Suppressor macrophage treated with lipopolysaccharide for 4 hours (primary cell): ENCODE data around the gene RAB31.

ENCODE experiments used
- DNase-seq: peaks from one replicate; pipeline ENCODE4 v3.0.0-alpha.2; 2020

RAB31 gene

DNA sequence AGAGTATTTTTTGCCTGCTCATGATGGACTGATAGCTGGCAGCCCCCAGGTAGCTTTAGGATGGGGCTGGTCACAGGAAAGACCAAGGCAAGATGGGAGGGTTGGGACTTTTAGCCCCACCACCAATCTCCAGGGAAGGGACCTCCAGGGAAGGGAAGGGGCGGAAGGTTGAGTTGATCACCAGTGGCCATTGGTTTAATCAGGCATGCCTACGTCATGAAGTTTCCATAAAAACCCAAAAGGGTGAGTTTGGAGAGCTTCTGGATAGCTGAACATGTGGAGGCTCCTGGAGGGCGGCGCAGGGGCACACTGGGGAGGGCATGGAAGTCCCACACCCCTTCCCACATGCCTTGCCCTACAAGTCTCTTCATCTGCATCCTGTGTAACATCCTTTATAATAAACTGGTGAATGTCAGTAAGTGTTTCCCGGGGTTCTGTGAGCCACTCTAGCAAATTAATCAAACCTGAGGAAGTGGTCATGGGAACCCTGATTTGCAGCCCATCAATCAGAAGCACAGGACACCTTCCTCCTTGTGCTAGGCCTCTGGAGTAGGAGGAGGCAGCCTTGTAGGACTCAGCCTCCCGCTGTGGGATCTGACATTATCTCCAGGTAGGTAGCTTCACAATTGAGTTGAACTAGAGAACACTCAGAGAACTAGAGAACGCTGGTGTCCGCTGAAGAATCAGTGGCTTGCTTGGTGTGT is 30.3 kb downstream of the RAB31 start:
- DNase-seq = no peak

DNA sequence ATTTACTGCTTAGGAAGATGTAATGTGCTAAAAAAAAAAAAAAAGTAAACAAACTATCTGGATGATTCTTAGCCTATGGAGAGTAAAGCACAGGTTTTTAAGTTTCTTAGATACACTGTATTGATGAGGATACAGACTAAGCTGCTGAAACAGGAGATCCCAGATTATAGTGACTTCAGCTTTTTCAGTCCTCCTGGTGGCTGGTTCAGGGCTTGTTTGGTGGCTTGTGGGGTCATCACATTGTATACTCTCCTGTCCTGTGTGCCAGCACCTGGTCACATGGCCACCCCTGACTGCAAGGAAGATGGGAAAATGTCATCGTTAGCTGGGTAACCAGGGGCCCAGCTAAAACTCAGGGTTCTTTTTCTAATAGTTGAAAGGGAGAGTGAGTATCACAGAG is 31.4 kb downstream of the RAB31 start:
- DNase-seq = no peak

DNA sequence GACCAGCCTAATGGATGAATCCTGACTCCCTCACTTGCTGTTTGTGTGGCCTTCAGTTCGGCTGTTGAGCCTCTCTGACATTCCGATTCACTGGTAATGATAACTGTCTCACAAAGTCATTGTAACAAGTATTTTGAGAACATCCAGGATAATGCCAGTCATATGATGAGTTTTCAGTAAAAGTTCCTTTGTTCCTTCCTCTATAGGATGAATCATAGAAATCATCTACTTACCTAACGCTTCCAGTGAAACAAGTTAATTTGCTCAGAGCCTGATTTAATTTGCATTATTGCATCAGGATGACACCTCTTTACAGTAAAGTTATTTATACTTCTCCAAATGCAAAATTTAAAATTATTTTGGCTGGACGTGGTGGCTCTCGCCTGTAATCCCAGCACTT is 32.0 kb downstream of the RAB31 start:
- peak; percentile 79 for DNase-seq

DNA sequence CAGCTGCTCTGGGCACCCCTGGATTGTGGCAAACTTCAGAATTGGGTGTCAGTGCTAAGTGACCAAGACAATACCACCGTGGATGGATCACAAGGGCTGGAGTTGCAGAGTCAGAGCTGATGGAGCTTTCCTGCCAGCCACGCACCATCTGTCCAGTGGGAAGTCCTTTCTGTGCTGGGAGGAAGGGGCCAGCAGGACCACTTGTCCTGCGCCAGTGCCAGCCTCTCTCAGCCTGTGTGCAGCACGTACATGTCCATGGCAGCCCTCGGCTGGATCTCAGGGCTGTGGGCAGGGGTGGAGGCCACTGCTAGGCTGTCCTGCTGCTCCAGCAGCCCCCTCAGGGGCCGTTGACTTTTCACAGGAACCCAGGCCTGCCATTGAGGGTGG is 33.3 kb downstream of the RAB31 start:
- no peak for DNase-seq

DNA sequence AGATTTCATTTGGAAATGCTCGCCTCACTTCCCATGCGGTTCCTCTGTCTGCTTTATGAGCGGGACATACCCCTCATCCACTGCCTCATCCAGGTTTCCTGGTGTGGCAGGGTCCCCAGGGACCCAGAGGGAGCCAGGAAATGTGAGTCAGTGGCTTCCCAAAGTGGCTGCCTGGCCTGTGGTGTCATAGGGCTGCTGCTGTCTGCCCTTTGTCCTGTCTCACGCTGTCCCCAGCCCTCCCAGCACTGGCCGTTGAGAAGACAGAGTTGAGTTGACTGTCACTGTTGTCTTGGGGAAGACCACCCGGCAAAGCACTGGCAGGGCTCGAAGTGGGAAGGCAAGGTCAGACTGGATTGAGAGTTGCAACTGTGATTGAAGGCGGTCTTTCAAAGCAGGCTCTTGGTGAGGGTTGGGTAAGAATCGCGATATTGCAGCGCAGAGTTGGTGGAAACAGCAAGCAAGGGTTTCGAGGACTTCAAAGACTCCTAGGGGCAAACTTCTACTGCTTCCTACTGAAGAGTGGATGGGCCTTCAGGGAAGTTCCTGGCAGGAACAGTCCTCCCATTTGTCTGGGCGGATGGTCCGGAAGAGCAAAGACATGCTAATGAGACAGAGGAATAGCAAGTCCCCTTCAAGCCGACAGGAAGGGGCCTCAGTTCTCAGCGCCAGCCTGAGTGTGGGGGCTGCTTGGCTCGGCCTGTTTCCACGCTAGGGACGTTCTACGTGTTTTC is 33.9 kb downstream of the RAB31 start:
- DNase-seq = peak; percentile 58

DNA sequence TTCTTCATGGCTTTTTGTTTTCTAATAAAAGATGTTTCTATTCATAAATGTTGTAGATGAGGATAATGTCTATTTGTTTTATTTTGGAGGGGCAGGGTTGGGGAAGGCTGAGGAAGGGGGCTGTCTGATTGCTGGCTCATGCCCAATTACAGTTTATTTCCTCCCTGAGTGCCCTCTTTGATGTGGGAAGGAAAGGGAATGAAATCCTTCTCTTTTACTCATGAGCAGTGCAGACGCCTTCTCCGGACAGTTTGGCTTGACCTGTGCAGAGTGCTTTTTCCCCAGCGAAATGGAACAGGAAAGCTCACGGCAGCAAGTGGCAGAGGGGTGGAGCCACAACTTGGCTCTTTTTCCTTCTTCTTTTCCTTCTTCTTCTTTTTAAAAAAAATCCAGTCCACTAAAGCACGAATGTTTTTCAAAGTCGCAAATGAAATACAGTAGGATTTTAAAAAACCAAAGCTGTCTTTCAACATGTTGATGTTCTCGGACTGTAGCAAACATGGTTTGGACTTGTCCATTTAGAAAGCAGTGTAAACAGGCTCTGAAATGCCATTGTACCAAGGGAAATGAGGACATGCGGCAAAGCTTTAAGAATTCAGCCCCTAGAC is 34.5 kb downstream of the RAB31 start:
- DNase-seq = peak; percentile 53

DNA sequence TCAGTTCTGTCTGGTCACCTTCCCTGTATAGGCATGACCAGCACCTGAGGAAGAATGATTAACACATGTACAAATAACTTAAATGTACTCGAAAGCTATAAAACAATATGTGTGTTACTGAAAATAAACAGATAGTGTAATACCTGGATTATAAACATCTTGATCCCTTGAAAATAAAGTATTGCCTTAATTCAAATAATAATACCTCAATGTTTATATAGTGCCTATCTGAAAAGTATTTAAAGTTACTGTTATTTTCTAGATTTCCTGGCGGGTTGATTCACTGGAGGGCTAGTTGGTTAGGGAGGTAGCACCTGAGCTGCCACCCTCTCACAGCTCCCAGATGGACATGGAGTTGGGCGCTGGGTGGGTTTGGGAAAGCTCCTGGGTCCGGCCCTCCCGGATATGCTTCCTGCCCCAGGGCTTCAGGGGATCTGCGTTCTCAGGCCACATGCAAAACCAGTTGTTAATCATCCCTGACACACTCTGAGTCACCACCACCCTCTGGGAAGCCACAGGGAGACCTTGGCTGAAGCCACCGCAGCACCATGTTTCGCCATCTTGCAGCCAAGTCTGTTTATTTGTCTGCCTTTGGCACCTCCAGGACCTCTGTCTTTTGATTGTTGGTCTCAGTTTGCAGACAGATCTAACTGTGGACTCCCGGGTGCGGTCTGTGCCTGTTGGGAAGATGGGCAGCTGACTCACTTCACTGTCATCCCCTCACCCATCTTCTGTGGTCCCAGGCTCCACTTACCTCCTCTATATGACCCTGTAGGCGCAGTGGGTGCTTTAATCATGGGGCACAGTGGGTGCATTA is 35.3 kb downstream of the RAB31 start:
- peak; percentile 95 for DNase-seq

DNA sequence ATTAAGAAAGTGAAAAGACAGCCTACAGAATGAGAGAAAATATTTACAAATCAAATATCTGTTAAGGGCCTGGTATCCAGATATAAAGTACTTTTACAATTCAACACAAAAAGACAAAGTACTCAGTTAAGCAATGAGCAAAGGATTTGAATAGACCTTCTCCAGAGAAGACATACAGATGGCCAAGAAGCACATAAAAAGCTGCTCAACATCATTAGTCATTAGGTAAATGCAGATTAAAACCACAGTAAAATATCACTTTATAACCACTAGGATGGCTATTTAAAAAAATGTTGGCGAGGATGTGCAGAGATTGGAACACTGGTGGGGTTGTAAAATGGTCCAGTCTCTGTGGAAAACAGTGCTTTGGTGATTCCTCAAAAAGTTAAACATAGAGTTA is 38.9 kb downstream of the RAB31 start:
- no peak for DNase-seq

DNA sequence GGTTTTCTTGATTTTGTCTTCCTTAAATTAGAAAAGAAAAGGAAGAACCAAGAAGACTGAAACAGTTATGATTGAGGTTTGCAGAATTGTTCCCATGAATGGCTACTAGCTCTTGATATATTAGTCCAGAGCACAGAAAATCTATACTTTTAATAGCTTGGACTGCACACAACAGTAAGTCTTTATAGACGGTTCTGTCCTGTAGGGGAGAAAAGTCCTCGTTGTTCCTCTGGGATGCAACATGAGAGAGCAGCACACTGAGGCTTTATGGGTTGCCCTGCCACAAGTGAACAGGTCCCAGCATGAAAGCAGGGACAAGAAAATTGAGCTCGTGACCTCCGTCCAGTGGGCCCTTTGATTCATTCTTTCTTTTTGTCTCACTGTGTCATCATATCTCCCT is 41.5 kb downstream of the RAB31 start:
- no peak for DNase-seq

DNA sequence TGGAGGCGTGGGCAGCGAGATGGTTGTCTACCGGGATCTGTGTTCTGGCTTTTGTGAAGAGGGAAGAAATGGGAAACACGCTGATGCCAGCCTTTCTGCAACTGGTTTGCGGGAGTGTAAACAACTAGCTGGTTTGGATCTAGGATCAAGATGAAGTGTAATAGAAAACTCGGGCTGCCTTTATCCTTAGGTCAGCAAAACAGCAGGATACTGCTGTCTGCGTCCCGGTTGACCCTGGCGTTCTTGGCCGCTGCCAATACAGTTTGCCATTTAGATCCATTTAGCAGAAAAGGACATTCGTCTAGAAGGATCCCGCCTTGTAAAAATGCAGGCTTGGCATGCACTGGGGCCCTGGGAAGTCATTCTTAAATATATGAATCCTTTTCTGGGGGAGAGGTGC is 42.0 kb downstream of the RAB31 start:
- DNase-seq = no peak

DNA sequence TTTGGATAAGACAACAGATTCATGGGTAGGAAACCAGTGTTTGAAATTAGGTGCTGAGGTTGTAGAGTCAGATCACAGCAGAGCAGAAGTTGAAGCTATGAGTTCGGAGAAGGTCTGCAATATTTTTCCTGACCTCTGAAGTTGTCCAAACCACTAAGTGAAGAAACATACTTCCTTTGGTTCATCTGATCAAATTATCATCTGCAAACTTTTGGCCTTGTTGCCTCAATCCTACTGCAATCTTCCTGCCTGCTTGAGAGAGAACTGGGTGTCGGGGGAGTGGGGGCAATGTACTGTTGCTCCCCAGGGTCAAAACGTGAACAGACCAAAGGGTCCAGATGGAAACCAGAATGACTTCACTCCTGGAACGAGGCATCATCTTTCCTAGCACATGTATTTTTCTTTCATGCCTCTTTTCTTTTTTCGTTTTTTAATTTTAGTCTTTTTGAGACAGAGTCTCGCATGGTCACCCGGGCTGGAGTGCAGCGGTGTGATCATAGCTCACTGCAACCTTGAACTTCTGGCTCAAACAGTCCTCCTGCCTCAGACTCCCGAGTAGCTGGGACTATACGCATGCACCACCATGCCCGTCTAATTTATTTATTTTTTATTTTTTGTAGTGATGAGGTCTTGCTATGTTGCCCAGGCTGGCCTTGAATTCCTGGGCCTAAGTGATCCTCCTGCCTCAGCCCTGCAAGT is 42.7 kb downstream of the RAB31 start:
- no peak for DNase-seq

DNA sequence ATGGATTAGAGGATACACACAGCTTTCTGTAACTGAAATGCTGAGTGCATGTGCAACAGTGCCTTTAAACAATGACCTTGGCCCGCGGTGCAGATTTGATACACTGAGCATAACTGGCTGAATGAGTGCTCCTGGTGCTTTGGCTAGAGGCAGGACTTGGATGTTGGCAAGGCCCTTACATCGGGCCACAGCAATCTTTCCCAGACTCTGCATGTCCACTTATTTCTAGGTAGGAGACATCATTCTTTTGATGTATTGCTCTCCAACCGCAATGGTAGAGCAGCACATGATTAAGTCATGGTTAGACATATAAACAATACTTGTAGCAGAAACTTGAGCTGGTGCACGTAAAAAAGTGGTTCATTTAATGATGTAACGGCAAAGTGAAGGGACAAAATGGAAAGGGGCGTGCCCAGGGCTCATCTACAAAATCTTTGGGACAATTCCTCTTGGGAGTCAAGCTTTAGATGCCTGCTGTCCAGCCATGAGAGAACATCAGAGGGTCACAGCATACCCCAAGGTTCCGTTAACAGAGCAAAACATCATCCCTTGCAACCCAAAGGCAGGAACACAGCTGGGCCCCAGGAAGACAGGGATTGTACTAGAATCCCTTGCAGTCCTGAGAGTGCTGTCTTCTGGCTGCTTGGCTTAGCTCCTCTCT is 43.4 kb downstream of the RAB31 start:
- no peak for DNase-seq

DNA sequence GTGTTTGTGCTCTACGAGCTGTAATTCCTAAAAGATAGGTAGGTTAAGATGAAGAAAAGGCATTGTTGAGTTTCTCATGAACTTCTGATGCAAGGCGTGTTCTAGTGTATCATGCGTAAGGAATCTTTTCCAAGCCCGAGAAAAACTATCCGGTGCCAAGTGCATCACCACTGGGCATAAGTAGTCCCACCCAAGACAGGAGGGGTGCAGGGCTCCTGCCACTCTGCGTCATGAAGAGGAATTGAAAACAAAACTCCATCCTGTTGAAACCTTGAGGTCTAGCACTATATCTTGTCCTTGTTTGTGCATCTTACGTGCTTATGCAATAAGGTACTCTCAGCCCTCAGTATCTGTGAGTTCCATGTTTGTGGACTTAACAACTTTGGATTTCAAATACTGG is 45.7 kb downstream of the RAB31 start:
- DNase-seq = peak; percentile 86

DNA sequence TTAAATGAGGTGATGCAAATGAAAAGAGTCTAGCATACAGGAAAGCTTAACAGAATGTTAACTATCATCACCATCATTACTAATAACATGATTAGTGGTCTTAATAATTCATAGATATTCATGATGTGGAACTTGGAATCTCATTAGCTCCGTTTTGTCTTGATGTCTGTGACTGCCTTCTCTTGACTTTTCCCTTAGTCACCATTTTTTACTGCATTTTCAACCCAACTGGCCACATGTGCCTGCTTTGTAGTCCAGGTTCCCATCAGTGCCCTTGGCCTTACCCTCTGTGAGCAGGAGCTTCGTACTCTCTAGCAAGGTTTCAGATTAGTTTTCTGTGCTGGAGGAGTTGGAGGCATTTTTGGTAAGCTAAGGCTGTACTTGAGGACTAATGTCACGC is 47.0 kb downstream of the RAB31 start:
- DNase-seq = no peak

DNA sequence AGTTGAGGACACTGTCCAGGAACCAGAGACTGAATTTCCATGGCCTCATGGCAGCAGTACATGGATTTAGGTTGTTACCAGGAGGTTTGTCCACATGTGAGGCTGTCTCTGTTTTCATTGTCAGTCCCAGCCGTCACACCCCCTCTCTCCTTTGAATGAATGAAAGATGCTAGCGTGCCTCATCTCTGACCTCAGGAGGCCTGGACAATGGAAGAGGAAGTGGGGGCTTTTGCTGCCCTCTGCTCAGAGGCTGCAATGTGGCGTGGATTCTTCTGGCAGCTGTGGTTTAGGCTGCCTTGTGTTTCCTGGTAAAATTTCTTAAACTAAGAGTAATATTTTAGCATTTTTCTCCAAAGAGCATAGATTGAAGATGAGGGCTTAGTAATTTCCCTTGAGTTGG is 47.5 kb downstream of the RAB31 start:
- DNase-seq = peak; percentile 89

DNA sequence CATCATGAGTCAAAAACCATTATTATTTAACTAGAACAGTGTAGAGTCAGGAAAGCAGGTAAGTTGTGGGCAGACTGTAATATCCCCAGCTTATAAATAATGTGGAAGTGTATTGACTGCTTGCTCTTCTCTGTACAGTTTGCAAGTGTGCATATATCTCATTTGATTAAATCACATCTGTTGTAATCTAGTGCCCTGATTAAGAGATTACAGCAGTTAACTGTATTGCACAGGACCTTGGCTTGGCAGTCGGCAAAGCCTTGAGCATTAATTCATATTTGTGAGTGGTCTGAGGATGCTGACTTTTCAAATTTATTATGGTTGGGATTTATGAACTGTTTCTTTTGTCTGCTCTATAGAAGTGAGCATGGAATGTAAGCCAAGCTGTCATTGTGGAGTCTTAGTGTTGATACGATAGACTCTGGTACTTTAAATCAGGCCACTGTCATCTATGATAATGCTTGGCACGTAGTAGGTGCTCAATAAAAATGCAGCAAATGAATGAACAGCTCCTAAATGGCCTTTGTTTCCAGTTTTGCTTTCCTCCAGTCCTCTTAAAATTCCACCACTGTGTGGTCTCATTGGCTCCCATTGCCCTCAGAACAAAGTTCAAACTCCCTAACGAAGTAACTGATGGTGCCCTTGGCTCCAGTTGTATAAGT is 48.3 kb downstream of the RAB31 start:
- no peak for DNase-seq

DNA sequence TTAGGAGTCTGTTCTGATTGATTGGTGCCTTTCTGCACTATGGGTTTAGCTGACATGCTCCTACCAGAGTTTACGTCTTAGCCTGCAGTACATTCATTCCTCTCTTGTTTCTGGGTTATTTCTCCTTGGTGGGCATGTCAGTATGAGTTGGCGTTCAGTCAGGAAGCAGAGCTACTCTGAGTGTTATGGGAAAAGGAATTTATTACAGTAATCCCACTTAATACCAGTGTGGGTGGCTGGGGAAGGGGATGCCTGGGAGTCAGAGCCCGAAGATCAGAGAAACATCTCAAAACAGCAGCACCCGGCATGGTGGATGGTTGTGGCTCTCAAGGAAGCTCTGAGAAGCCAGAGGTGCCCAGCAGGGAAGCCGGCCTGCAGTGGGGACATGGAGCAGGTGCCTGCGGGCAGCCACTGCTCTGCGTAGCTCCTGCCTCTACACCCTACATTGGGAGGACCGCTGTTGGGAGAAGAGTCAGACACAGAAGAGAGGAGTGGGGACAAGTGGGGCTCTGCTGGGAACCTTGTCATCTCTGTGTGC is 48.9 kb downstream of the RAB31 start:
- no peak for DNase-seq

DNA sequence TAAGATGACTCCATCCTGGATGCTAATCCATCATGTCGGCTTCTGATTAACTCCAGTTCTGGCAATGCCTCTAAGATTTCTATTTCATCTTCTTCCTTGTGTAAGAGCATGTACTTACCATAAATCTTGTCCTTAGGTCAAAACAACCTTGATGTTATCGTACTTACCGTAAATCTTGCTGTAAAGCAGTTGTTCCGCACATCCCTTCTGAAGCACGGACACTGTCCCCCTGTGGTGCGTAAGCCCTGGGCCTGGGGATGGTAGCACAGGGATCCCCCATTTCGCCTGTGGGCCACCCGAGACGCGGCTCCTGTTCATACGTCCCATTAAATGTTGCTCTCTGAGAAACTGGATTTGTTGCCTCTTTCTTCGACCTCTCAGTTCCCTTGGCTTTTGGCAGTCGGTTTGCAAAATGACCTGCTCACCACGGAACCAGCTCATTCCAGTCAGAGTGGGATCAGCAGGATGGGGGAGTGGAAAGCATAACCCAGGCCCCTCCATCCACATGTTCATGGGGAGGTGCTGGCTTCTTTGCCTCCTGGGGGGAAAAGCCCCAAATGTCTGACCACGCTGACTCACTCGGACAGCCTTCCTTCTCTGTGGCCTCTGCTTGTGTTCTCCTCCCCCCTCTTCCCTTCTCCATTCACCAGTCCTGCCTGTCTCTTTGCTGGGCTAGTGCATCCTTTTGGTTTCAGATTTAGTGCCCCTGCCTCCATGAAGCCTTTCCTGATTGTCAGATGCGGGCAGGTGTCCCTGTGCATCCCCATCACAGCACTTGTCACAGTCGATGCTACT is 49.9 kb downstream of the RAB31 start:
- no peak for DNase-seq

DNA sequence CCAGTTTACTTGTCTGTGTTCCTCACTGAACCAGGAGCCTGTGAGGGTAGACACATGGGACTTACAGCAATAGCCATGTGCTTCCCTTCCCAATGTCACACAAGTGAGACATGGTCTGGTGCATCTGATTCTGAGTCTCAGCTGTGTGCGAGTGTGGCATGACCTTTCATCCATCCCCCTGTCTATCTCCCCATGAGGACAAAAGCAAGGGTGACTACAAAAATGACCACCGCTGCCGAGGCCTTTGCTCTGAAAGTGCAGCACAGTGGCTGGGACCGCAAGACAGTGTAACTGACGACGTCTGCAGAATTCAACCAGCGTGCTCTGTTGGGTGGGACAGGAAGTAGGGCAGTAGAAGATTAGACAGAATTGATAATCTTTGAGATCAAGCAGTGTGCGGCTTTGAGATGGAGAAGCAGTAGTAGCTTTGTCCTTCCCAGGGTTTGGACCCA is 50.5 kb downstream of the RAB31 start:
- peak; percentile 69 for DNase-seq

DNA sequence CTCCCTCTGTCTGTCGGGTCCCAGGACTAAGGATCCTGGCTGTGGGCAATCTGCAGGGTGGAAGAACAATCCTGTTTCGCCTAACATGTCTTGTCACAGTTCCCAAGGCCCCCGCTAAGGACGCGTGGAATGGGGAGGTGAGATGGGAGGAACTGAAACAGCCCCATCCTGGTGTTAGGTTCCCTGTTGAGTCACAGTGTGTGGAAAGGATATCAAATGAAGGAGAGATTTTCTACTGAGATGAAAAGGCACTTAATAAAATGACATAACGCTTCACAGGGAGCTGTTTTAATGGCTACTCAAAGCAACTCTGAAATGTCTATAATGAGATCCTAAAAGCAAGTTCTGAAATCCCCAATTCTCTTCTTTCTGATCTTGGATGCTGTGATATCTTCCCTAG is 52.5 kb downstream of the RAB31 start:
- DNase-seq = peak; percentile 71
